GM21723 (cell line): ENCODE data around the gene NABP1.

Experiments
- ATAC-seq: cut with Tn5 transposase; IDR thresholded peaks from one replicate; pipeline ENCODE4 v1.9.1; 2021; ENCODE audit warnings: mild to moderate bottlenecking, moderate library complexity; ENCODE audit not compliant: unreplicated experiment

NABP1 gene

GRCh38 chr2:191646163-191646902, 31.6 kb upstream of the NABP1 start:
- no peak for ATAC-seq

- no peak for ATAC-seq
Observed at GRCh38 chr2:191649519-191649918, 28.4 kb upstream of the NABP1 start.

GRCh38 chr2:191650896-191651773, 26.8 kb upstream of the NABP1 start:
- ATAC-seq, result peak; percentile 97

- no peak for ATAC-seq
Observed at GRCh38 chr2:191653667-191654391, 24.1 kb upstream of the NABP1 start.

- ATAC-seq, result no peak
Observed at GRCh38 chr2:191656391-191656790, 21.5 kb upstream of the NABP1 start.

- ATAC-seq, result no peak
Observed at GRCh38 chr2:191656792-191657191, 21.1 kb upstream of the NABP1 start.

- no peak for ATAC-seq
Observed at GRCh38 chr2:191657977-191658376, 20.0 kb upstream of the NABP1 start.

- no peak for ATAC-seq
Observed at GRCh38 chr2:191659198-191659597, 18.7 kb upstream of the NABP1 start.

- no peak for ATAC-seq
Observed at GRCh38 chr2:191660575-191660974, 17.4 kb upstream of the NABP1 start.

GRCh38 chr2:191661097-191661924, 16.6 kb upstream of the NABP1 start:
- ATAC-seq, result no peak

GRCh38 chr2:191664823-191665677, 12.9 kb upstream of the NABP1 start:
- ATAC-seq, result no peak

GRCh38 chr2:191666226-191666625, 11.7 kb upstream of the NABP1 start:
- ATAC-seq, result no peak

- peak; percentile 73 for ATAC-seq
Observed at GRCh38 chr2:191666732-191667131, 11.2 kb upstream of the NABP1 start.

GRCh38 chr2:191670076-191670475, 7.9 kb upstream of the NABP1 start:
- peak; percentile 48 for ATAC-seq

GRCh38 chr2:191670787-191671186, 7.1 kb upstream of the NABP1 start:
- no peak for ATAC-seq

GRCh38 chr2:191675807-191676721, 1.9 kb upstream of the NABP1 start:
- peak; percentile 65 for ATAC-seq

- ATAC-seq, result peak; percentile 33
Observed at GRCh38 chr2:191676790-191677645, 918 bp upstream of the NABP1 start.
